C4-2B (cell line): Measurements from ENCODE around the gene NTNG2.

ENCODE experiments used
- H3K27ac ChIP-seq: fragments of 450-650 bp; 2 replicates; pipeline ENCODE4 v1.5.1; 2017
- ZFX ChIP-seq: fragments of 450-650 bp; IDR thresholded peaks from 2 replicates; pipeline ENCODE4 v1.6.1; 2017
- TF ChIP-seq, protein P1 (sequence below): fragments of 450-650 bp; conservative IDR thresholded peaks from 2 replicates; pipeline ENCODE4 v1.5.1; 2017; ENCODE audit warnings: mild to moderate bottlenecking

The NTNG2 gene

DNA sequence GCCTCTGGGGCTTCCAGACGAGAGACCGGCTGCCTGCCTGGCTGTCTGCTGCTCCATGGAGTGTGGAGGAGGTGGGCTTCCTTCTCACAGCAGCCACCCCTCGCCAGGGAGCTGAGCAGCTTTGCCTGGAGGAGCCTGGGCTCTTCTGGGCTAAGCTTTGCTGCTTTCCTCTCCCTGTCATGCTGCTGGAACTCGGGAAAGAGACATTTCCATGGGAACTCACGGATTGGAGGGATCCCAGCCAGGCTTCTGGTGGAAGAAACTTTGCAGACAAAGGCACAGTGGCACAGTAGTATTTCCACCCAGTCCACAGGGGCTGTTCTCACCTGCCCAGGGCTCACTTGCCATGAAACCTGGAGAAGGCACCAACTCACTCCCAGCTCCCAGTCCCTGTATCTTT is 5.6 kb upstream of the NTNG2 start:
- TF ChIP-seq, protein P1, sequence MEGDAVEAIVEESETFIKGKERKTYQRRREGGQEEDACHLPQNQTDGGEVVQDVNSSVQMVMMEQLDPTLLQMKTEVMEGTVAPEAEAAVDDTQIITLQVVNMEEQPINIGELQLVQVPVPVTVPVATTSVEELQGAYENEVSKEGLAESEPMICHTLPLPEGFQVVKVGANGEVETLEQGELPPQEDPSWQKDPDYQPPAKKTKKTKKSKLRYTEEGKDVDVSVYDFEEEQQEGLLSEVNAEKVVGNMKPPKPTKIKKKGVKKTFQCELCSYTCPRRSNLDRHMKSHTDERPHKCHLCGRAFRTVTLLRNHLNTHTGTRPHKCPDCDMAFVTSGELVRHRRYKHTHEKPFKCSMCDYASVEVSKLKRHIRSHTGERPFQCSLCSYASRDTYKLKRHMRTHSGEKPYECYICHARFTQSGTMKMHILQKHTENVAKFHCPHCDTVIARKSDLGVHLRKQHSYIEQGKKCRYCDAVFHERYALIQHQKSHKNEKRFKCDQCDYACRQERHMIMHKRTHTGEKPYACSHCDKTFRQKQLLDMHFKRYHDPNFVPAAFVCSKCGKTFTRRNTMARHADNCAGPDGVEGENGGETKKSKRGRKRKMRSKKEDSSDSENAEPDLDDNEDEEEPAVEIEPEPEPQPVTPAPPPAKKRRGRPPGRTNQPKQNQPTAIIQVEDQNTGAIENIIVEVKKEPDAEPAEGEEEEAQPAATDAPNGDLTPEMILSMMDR, result no peak
- no peak for TF ChIP-seq ZFX

DNA sequence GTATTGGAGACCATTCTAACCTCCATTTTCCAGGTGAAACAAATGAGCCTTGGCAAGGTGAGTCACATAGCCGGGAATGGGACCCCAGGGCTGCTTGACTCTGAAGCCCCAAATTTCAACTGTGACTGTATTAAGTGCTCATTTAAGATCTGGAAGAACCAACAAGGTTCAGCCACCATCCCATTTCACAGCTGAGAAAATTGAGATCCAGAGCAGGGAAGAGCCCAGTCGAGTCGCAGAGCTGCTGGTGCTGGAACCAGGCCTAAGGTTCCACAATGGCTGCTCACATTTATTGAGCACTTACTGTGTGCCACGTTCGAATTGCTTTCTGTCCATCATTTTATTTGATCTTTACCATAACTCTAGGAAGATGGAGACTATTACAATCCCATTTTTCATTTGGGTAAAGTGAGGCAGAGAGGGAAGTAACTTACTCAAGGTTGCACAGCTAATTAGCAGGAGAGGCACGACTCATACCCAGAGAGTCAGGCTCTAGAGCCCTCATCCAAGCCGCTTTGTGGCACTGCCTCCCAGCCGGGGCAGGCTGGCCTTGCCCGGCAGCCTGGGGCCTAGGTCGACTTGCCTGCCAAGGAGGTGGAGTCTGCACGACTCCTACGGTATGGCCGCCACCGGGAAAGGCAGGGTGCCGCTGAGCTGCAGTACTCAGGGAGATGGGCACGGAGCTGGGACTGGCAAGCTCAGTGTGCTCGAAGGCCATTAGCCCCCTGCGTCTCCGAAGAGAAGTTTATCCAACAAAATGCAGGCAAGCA is 4.3 kb upstream of the NTNG2 start:
- TF ChIP-seq, protein P1, result no peak
- no peak for TF ChIP-seq ZFX
- H3K27ac ChIP-seq, result no peak overlapping the region

More for the DNA sequence above, 5.6 kb upstream of the NTNG2 start:
- H3K27ac ChIP-seq, result no peak overlapping the region

DNA sequence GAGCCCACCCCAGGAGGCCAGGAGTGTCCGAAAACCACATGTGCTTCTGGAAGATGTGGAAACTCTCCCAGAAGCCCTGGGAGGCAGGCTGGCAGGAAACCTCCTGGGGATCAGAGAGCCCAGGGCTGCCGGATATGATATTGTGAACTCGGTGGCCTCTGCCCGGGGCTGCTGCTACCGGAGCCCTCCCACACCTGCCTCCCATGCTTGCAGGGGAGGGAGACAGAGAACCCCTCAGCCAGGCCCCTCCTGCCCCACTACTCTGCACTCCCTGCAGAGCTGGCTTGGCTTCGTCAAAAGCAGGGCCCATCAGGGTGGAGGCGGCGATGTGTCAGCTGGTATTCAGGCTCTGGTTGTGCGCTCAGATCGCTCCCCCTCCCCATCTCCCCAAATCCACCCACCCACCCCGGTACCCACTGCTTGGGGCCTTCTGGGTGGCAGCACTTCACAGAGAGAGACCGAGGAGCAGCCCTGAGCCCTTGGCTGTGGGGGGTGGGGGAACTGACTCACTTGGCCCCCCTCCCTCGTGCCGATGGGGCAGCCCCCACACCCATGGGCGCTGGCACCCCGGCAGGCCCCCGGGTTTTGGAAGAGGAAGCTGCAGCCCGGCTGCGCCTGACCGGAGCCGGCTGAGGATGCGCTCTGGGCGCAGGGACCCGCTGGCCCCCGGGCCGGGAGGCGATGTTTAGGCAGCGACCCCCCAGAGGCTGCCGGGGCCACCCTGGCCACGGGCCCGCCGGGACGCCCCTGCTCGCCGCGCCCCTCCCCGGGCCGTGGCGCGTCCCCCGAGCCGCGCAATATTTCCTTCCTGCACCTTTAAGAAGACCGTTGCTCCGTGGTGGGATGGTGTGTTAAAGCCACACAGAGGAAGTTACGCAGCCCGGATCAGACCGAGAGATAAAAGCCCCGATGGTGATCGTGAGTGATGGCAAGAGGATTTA is 786 bp upstream of the NTNG2 start:
- TF ChIP-seq ZFX, result no peak
- TF ChIP-seq, protein P1, result no peak
- H3K27ac ChIP-seq, result no peak overlapping the region

DNA sequence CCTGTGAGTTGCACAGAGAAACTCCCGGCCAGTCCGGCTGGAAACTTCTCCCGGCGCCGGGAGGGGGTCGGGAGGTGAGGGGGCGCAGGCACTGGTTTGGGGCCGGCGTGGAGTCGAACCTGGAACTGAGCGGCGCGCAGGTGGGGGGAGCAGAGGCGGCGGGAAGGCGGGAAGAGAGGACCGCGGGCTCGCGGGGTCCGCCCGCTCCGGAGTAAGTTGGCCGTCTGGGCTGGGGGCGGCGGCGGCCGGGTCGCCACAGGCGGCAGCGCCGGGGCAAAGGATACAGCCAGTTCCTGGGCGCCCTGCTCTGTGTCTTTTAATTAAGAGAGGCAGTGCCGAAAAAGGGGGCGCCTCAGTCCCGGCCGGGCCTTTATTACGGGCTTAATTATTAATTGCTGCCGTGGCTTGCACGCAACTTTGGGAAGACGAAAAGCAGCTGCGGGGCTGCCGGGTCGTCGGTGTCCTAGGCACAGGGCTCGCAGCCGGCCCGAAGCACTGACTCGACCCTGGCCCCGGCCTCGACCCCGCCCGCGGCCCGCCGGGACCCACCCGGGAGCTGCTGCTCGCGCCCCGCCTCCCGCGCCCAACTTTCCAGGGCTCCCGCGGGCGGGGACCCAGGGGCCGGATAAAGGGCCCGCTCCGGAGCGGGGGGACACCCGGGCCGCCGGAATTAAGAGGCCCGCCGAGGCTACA is 1.1 kb downstream of the NTNG2 start:
- H3K27ac ChIP-seq, result no peak overlapping the region
- TF ChIP-seq, protein P1, result no peak
- TF ChIP-seq ZFX, result no peak

DNA sequence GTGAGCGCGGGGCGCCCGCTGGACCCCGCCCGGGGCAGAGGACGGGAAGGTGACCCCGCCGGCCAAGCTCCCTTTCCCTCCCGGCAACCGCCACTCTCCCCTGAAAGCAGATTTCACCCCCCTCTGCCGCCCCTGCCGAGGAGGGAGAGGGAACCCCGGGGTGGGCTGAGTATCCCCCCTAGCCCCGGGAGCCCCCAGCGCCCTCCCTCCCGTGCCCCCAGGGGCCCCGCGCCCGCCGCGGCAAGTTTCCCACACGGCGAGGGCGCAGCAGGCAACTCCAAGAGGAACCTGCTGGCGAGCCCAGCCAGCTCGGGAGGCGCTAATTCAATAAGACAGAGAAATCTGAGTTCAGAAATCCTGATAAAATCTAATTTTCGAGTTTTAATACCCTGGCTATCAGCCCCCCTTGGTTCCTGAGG is 1.6 kb downstream of the NTNG2 start:
- no peak for TF ChIP-seq ZFX
- TF ChIP-seq, protein P1, result no peak
- H3K27ac ChIP-seq, result no peak overlapping the region

DNA sequence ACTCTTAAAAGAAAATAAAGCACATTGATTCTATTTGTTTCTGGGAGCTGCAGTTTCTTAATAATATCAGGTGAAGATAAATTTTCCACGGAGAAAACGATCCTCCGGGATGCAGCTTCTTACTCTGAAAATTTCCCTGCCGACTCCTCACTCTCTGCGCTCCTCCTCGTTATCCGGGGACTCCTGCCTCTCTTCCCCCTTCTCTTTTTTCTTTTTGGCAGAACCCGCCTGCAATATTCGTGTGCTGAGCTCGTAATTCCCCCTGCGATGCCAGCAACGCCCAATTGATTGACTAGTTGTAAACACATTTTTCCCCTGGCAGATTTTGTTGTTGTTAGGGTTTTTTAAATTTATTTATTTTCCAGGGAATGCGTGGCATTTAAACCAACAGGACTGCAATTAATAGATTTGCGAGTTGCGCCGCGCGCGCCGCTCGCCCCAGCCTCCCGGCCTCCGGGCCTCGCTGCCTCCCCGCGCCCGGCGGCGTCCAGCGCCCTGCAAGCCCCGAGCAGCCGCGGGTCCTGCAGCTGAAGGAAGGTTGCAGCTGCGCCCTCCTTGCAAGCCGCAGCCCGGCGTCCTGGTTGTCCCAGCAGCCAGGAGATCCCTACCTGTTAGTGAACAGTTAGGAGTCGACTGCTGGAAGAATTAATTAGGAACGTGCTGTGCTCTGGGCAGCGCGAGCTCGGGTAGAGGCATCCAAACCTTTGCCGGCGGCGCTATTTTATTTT is 2.2 kb downstream of the NTNG2 start:
- TF ChIP-seq, protein P1, result no peak; the same call in 1 of the 2 replicates
- TF ChIP-seq ZFX, result no peak
- H3K27ac ChIP-seq, result peak overlapping the region; percentile 14; the same call in 1 of the 2 replicates
